BJ (cell line): ENCODE data around the gene PDCD1. TPM values are rescaled to one million over a fixed set of nuclear protein-coding genes. Genes with fewer than 3 reads are reported as not detected.

Experiments used
- CTCF ChIA-PET: fragments of 350-600 bp; formaldehyde crosslinking; extraction: SDS; loops from one replicate; lab custom pipeline; 2021; ENCODE audit warnings: antibody characterized with exemption, inconsistent platforms; lab: Yijun Ruan, JAX
- POLR2A ChIA-PET: fragments of 300-600 bp; sonication (Branson Sonifier 250); formaldehyde crosslinking; extraction: SDS; loops from one replicate; lab custom pipeline; 2021; ENCODE audit warnings: antibody characterized with exemption; lab: Charles Lee
- DNase-seq: peaks from one replicate; pipeline ENCODE4 v3.0.0-alpha.2; 2011; ENCODE audit warnings: low read depth
- H3K27me3 ChIP-seq: 2 replicates; pipeline ENCODE4 v1.6.0; 2011; ENCODE audit warnings: low read length; ENCODE audit not compliant: control insufficient read depth, insufficient read depth
- H3K36me3 ChIP-seq: 2 replicates; pipeline ENCODE4 v1.5.1; 2011; ENCODE audit warnings: low read length; ENCODE audit not compliant: control insufficient read depth, insufficient read depth
- H3K4me3 ChIP-seq: 2 replicates; pipeline ENCODE4 v1.5.1; 2011; ENCODE audit warnings: low read depth, mild to moderate bottlenecking, control low read depth, low read length
- polyA plus RNA-seq: library from polyadenylated mRNA; depleted of rRNA; stranded (reverse); fragments of >200 nt; gene quantifications from 2 replicates; pipeline ENCODE4 v1.2.3, GENCODE V29; 2011
- TF ChIP-seq, protein P1 (sequence below): IDR thresholded peaks from 2 replicates; pipeline ENCODE4 v1.5.1; 2011; ENCODE audit warnings: low read depth, mild to moderate bottlenecking, control low read depth, inconsistent platforms, low read length, moderate library complexity; ENCODE audit not compliant: insufficient read depth

The PDCD1 gene
- polyA plus RNA-seq, 1 experiment = not detected

DNA sequence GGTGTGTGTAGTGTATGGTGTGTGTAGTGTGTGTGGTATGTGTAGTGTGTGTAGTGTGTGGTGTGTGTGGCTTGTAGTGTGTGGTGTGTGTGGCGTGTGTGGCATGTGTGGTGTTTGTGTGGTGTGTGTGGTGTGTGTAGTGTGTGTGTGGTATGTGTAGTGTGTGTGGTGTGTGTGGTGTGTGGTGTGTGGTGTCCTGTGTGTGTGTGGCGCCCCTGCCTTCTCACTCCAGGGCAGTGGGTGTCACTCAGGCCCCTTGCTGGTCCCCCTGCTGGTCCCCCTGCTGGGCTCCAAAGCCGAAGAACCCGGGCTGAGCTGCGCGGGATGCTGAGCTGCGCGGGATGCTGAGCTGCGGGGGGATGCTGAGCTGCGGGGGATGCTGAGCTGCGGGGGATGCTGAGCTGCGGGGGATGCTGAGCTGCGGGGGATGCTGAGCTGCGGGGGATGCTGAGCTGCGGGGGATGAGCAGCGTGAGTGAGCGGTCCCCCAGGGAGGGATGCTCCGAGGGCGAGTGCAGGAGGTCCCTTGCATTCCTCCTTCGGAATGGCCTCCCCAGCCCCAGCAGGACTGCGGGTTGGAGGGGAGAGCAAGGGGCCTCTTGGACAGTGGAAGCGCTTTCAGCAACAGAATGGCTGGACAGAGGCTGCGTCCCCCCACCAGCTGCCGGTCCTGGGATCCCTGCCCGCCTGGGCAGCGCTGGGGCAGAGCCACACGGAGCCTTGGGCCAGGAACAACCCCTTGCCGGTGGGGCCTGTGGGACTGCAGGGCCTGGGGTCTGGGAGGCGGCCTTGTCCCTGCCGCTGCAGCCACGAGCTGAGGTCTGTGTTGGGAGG, 7.5 kb upstream of the PDCD1 start:
- DNase-seq = no peak
- POLR2A ChIA-PET = no interaction called here
- Histone ChIP-seq H3K36me3 (no peaks in the 10 kb centered on the region), H3K27me3 (peaks cover 21% of the 10 kb centered on the region), H3K4me3 (no peak overlapping the region)
- TF ChIP-seq, protein P1, sequence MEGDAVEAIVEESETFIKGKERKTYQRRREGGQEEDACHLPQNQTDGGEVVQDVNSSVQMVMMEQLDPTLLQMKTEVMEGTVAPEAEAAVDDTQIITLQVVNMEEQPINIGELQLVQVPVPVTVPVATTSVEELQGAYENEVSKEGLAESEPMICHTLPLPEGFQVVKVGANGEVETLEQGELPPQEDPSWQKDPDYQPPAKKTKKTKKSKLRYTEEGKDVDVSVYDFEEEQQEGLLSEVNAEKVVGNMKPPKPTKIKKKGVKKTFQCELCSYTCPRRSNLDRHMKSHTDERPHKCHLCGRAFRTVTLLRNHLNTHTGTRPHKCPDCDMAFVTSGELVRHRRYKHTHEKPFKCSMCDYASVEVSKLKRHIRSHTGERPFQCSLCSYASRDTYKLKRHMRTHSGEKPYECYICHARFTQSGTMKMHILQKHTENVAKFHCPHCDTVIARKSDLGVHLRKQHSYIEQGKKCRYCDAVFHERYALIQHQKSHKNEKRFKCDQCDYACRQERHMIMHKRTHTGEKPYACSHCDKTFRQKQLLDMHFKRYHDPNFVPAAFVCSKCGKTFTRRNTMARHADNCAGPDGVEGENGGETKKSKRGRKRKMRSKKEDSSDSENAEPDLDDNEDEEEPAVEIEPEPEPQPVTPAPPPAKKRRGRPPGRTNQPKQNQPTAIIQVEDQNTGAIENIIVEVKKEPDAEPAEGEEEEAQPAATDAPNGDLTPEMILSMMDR = no peak
- CTCF ChIA-PET = interaction anchor here (3.2 kb wide), 1 partner anchor 13 kb away, joined by 15 read pairs; no protein-coding TSS in a partner anchor

DNA sequence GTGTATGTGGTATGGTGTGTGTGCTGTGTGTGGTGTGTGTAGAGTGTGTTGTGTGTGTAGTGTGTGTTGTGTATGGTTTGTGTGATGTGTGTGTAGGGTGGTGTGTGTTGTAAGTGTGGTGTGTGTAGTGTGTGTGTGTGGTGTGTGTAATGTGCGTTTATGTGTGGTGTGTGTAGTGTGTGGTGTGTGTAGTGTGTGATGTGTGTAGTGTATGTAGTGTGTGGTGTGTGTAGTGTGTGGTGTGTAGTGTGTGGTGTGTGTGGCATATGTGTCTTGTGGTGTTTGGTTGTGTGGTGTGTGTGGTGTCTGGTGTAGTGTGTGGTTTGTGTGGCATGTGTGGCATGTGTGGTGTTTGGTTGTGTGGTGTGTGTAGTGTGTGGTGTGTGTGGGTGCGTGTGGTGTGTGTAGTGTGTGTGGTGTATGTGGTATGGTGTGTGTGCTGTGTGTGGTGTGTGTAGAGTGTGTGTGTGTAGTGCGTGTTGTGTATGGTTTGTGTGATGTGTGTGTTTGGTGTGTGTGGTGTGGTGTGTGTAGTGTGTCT, 6.8 kb upstream of the PDCD1 start:
- no peak overlapping the region for H3K4me3 ChIP-seq
- H3K36me3 ChIP-seq = no peaks in the 10 kb centered on the region
- DNase-seq = no peak
- ChIA-PET POLR2A (no interaction called here), CTCF (no interaction called here)
- TF ChIP-seq, protein P1 = no peak
- peaks cover 21% of the 10 kb centered on the region for H3K27me3 ChIP-seq

DNA sequence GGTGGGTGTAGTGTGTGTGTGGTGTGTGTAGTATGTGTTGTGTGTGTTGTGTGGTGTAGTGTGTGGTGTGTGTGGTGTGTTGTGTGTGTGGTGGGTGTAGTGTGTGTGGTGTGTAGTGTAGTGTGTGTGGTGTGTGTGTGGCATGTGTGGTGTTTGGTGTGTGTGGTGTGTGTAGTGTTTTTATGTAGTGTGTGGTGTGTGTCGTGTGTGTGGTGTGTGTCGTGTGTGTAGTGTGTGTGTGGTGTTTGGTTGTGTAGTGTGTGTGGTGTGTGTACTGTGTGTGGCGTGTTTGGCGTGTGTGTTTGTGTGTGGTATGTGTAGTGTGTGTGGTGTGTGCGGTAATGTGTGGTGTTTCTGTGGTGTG, 6.1 kb upstream of the PDCD1 start:
- CTCF ChIA-PET = no interaction called here
- H3K27me3 ChIP-seq = peaks cover 22% of the 10 kb centered on the region
- DNase-seq = no peak

DNA sequence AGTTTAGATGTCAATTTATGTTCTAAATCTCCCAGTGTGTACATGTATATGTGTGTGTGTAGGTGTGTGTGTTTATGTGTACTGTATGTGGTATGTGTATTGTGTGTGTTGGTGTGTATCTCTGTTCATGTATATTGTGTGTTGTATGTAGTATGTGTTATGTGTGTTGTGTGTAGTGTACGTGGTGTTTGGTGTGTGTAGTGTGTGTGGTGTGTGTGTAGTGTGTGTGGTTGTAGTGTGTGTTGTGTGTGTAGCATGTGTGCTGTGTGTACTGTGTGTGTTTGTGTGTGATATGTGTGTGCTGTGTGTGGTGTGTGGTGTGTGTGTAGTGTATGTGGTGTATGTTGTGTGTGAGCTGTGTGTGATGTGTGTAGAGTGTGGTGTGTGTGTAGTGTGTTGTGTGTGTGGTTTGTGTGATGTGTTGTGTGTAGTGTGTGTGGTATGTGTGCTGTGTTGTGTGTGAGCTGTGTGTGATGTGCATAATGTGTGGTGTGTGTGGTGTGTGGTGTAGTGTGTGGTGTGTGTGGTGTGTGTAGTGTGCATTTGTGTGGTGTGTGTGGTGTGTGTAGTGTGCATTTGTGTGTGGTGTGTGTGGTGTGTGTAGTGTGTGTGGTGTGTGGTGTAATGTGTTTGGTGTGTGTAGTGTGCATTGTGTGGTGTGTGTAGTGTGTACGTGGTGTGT, 5.6 kb upstream of the PDCD1 start:
- Histone ChIP-seq H3K27me3 (peaks cover 22% of the 10 kb centered on the region), H3K4me3 (no peak overlapping the region), H3K36me3 (no peaks in the 10 kb centered on the region)
- DNase-seq = no peak
- TF ChIP-seq, protein P1 = no peak
- ChIA-PET POLR2A (no interaction called here), CTCF (no interaction called here)

More for the DNA sequence above, 6.1 kb upstream of the PDCD1 start:
- TF ChIP-seq, protein P1 = no peak
- Histone ChIP-seq H3K36me3 (no peaks in the 10 kb centered on the region), H3K4me3 (no peak overlapping the region)
- POLR2A ChIA-PET = no interaction called here

DNA sequence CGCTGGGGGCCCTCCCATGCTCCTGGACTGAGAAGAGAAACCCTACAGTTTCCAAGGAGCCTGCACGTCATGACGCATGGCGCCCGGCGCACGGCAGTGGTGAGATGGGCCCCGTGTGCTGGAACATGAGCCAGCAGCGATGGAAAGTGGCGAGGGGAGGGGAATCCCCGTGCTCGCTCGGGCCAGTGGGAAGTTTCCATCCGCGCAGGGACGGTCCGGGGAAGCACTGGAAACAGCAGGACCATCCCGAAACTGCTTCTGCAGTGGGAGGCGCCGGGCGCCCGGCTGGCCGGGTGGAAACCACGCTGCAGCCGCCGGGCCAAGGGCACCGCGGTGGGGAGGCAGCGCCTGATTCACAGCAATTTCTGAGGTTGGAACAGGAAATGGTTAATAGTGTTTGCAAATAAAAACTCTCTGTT, 4.9 kb upstream of the PDCD1 start:
- ChIA-PET POLR2A (no interaction called here), CTCF (no interaction called here)
- DNase-seq = no peak
- TF ChIP-seq, protein P1 = no peak
- Histone ChIP-seq H3K27me3 (peaks cover 22% of the 10 kb centered on the region), H3K36me3 (no peaks in the 10 kb centered on the region), H3K4me3 (no peak overlapping the region)
